NCI-H128 (cell line): Measurements from ENCODE around the gene RASAL3.
"Not testable (repeated sequence)": the region's sequence is repeated elsewhere in the genome, so short reads cannot be mapped to it uniquely, and the experiment has no call there.

ENCODE experiments used
- DNase-seq: peaks from one replicate; lab custom pipeline; 2025; ENCODE audit not compliant: unreplicated experiment; lab: John Stamatoyannopoulos, UW

Gene RASAL3

DNA sequence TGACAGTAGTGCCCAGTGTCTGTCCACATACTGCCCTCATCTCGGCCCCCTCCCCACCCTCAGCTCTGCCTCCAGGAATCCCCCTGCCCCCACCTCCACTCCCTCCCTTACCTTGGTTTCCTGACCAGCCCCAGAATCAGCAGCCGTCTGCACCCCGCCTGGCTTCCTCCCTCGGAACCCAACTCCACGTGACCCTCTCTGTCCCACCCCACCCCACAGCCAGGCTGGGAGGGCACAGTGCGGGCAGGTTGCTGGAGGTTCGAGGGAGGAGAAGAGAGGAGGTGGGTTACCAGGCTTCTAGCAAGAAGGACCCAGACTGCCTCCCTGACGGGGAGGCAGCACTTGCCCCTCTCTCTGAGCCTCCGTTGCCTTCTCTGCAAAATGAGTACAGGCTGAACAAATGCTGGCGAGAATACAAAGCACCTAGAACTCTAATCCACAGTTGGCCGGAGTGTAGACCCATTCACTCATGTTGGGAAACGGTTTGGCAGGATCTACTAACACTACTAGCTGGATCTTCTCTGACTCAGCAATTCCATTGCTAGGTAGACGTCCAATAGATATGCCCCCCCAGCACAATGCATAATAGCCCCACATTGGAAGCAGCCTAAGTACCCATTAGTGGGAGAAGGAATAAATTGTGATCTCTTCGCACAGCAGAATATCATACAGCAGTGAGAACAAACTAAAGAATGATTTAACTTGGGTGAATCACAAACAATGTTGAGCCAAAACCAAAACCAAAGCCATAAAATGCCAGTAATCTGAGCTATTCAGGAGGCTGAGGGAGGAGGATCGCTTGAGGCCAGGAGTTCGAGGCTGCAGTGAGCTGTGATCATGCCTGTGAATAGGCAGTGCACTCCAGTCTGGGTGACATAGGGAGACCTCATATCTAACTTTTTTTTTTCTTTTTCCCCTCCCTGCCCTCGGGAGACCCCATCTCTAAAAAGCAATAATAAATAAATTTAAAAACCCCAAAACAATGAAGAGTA, at the start of gene RASAL3:
Gene RASAL3, minus strand, starts transcription at position 151 of the 992 bp plus-strand sequence. CDS start 186 bp downstream, outside the sequence.
- DNase-seq: no peak

DNA sequence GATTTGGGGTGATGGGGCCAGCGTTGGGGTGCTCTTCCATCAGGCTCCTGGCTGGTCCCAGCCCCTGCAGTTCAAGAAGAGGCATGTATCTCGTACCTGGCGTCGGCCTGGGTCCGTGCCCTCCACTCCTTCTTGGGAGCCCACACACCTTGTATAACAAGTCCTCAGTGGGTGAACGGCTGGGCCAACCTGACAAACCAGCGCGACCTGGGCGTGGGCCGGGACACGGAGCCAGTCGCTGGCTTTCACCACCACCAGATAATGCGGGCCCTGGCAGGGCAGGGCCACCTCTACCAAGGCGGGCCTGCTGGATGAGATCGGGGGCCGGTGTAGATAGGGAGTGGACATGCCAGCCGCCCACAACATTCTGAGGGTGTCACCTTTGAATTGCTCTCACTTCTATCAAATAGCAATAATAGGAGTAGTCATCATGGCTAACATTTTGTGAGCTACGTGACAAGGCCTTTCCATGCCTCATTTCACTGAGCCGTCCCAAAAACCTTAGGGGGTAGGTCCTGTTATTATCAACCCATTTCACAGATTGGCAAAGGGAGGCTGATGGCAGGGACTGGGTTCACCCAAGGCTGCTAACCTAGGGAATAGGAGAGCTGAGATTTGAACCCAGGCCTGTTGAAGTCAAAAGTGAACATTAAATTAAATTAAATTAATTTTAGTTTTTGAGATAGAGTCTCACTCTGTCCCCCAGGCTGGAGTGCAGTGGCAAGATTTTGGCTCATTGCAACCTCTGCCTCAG, 47.5 kb upstream of the RASAL3 start:
- no peak for DNase-seq

DNA sequence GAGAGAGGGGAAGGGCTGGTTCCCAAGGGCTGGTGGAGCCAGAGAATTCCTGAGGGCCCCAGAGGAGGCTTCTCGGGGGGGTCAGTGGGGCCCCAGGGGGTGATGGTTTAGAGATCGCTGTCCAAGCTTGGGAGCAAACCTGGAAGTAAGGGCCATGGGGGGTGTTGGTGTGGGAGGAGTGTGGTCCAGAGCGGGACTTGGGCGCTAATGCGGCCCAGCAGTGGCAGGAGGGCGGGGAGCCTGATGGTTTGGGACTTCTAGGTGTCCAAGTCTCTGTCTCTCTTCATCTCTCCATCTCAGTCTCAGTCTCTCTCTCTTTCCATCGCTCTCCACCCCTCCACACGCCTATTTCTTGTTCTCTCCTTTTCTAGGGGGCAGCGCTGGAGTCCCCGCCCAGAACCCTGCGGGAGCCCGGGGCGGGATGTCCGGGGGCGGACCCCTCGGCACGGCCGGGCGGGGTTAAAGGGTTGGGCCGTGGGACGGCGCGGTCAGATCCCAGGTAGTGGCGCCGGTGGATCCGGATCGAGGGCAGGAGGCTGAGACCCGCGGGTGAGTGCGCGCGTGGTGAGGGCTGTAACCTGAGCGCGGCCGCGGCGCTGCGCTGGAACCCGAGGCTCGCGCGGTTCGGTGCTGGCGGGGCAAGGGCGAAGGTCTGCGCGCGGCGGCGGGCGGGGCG, 43.8 kb upstream of the RASAL3 start, which contains the start of gene CYP4F22:
Gene CYP4F22, plus strand, starts transcription at position 491 of the 676 bp plus-strand sequence. CDS start 16,812 bp downstream, outside the sequence.
- no peak for DNase-seq

DNA sequence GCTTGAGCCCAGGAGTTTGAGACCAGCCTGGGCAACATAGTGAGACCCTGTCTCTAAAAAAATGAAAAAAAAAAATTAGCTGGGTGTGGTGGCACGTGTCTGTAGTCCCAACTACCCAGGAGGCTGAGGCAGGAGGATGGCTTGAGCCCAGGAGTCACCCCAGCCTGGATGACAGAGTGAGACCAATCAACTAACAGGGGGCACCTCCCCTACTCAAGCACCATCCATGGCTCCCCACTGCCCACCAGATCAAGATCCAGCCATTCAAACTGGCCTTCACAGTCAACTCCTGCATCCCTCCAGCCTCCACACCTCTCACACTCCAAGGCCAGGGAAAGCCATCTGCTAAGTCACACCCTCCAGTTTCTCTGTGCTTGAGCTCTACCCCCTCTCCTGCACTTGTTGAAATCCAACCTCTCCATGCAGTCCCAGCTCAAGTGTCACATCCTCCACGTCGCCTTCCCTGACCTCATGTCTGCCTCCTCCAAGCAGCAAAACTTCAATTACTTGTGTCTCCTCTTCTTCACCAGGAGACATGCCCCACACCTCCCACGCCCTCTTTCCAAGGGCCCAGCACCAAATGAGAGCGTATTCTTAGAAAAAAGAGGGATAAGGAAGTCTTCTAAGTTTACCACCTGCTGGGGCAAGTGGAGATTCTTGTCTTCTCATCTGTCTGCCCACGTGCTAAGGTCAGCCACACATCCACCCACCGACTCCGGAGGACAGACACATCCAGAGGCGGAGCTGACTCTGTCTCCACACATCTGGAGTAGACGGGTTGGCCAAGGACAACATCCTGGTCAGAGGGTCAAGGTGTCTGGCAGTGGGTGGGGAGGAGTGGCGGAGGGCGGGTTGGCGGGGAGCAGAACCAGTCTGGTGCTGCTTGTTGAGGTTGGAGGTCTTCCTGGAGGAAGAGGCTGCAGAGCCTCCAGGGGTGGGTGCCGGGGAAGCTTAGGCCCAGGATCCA, 43.0 kb upstream of the RASAL3 start:
- DNase-seq: no peak

DNA sequence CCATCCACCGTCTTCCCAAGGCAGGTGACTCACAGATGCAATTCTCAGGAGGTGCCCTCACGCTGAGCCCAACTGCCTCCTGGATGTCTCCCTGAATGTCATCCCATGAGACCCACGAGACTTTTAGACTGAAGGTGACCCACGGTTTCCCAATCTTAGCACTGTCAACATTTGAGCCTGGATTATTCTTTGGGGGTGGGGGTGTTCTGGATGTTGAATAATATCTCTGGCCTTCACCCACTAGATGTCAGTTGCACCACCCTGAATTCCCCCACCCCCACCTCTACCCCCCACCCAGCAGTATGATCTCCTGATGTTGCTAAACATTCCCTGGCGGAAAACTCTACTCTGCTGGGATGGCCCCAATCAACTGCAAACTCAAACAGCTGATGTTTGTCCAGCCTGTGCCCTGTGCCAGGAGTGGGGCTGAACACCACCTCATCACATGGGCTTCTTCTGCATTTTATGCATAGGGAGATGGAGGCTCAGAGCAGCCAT, 41.8 kb upstream of the RASAL3 start:
- no peak for DNase-seq

DNA sequence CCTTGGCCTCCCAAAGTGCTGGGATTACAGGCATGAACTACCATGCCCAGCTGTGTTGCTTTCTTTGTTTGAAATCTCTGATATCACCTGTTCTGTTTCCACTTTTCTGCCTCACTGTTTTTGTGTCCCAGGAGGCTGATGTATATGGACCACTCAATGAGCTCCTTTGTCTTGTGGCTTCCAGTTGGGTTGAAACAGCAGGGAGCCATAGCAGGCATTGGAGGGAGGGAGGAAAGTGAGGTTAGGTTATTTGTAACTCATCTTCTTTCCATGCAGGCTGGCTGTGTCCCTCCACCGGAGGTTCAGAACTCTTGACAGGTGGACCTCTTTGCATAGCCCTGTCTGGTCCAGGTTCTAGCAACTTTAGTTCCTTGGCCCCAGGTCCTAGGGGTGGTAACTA, 37.9 kb upstream of the RASAL3 start:
- DNase-seq: no peak

DNA sequence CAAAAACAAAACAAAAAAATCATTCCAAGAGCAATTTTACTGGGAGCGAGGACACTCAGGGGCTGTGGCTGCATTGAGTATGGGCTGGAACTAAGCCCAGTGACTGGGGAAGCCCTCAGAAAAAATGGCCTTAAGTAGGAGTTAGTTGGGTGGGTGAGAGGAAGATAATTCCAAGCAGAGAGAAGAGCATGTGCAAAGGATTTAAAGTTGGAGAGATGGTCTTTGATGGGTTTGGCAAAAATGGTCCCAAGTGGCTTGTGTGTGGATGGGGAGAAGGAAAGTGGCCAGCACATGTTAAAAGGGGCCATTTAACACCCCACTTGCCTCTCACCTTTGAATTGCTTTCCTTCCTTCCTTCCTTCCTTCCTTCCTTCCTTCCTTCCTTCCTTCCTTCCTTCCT, 37.3 kb upstream of the RASAL3 start:
- DNase-seq: no peak

DNA sequence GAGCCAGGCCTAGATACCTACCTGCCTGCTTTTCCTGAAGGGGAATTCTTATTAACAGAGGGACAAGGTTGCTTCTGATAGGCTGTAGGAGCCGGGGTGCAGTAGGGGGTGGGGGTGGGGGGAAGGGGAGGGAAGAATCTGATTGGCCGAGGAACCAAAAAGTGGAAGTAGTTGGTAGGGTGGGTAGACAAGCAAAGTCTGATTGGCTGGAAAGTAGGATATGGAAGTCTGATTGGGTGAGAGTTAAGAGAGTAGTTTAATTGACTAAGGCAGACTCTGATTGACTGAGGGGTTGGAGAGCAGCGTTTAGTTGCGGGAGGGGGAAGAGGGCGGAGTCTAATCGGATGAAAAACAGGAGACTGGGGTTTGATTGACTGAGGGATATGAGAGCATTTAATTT, 34.6 kb upstream of the RASAL3 start:
- DNase-seq: no peak

DNA sequence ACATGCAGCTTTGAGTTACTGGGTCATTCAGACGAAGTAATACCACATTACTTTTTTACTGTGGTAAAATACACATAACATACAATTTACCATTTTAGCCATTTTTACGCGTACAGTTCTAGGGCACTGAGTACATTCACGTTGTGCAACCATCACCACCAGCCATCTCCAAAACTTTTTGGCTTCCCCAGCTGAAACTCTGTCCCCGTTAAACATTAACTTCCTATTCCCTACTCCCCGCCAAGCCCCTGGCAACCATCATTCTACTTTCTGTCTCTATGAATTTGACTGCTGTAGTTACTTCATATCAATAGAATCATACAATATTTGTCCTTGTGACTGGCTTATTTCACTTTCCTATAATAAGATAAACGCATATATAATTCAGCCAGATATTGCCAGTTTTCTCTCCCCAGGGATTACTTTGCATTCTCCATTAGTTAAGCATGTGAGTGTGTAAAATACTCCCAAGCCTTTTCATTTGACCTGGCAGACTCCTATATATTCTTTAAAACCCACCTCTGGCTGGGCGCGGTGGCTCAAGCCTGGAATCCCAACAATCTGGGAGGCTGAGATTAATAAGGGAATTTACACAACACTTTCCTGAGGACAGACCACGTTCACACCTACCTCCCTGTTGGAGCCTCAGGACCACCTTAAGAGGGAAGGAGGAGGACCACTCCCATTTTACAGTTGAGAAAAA, 34.0 kb upstream of the RASAL3 start:
- DNase-seq: no peak

DNA sequence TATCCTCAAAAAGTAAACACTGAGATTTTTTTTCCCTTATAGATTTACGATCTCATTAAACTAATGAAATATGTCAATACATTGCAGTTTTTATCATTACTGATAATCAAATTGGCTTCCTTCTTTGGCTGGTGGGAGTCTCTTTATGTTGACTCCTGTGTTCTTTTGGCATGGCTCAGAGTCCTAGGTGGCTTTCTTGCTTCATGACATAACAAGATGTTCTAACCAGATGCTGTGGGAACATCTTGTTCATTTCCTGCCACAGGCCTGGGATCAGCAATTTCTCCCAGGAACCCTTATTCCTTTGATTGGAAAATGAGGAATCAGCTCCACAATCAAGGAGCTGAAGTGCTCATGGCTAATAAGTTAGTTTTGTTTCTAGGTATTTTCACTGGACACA, 30.8 kb upstream of the RASAL3 start:
- no peak for DNase-seq

DNA sequence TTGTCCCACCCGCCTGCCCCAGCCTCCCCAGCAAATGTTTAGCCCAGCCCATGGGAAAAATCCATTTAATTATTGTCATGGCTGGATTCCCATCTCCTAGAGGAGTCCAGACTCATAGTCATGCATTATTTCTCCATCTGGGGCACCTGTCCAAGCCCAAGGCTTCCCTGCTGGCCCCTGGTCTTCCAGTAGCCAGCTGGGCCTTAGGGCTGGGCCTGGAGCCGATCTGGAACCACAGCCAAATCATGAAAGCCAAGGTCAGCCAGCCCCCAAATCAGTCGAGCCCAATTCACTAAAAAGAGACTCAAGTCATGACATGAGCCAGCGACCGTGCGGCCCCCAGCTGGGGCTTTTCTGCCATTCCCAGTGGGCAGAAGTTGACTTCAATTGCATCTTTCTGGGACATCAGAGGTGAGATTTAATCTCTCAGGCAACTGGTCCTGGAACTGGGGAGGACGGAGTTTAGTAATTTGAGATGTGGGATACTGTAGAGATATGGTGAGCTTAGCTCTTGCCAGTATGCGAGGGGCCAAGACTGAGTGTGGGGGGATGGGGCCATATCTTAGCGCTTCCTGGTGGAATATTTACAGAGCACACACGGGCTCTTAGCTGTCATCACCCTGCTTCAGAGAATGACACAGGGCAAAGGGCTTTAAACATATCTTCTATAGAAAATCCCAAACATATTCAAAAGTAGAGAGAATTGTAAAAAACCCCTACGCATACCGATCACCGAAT, 24.3 kb upstream of the RASAL3 start:
- no peak for DNase-seq

DNA sequence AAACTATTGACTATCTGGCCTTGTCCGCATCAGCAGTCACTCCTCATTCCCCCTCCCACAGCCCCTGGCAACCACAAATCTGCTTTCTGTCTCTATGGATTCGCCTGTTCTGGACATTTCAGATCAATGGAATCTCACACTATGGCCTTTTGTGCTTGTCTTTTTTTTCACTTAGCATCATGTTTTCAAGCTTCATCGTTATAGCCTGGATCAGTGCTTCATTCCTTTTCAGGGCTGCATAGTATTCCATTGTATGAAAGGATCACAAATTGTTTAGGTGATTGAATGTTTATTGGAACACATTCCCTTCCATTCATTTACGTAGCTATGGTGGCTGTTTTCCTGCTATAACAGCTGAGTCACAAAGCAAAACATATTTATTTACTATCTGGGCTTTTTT, 22.7 kb upstream of the RASAL3 start:
- DNase-seq: no peak

DNA sequence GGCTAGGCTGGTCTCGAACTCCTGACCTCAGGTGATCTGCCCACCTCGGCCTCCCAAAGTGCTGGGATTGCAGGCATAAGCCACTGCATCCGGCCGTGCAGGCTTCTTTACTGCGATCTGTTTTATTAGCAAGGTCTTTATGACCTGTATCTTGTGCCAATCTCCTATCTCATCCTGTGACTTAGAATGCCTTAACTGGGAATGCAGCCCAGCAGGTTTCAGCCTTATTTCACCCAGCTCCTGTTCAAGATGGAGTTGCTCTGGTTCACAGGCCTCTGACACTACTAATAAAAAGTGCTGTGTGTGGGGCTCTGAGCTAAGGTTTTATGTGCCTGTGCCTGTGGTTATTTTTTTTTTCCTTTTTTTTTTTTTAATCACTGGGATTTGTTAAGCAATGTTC, 21.4 kb upstream of the RASAL3 start:
- not testable (repeated sequence) for DNase-seq

DNA sequence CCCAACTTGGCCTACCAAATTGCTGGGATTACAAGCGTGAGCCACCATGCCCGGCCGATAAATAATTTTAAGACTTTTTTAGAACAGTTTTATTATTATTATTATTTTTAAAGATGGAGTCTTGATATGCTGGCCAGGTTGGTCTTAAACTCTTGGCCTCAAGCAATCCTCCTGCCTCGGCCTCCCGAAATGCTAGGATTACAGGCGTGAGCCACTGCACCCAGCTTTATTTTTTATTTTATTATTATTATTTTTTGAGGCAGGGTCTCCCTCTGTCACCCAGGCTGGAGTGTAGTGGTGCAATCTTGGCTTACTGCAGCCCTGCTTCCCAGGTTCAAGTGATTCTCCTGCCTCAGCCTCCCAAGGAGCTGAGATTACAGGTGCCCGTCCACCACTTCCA, 16.7 kb upstream of the RASAL3 start:
- not testable (repeated sequence) for DNase-seq

DNA sequence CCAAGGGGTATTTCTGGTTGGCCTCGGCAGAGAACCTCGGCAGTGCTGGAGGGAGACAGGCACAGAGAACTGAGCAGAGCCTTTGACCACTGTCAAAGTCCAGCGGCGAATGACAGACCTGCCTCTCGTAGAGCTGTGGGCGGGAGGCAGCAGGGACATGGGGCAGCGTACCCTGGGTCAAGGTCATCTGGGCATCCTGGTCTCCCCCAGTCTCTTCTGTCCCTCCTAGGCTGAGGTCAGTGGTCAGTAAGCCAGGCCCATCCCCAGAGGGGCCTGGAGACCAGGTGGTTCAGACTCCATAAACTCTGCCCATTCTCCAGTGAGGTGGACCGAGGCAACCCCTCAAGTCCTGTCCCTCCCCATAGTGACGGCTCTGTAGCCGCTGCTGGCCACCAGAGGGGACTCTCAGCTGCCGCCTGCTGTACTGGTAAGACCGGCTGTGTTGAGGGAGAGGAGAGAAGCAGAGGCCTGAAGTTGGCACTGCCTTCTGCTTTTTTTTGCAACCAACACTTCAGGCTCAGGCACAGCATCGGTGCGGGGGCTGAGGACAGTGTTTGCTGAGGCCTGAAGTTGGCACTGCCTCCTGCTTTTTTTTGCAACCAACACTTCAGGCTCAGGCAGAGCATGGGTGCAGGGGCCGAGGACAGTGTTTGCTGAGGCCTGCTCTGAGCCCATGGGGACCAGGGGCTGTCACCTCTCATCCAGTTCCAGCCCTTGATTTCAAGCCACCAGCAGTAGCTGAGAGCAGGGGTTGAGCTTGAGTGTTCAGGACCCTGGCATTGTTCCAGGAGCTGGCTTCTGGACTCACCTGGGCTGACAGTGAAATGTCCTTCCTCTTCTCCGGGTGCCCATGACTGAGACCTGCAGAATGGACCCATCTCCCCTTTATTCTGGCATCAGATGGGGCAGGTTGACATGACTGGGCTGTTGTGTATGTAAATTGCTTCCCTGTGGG, 15.3 kb upstream of the RASAL3 start, which contains the start of gene PGLYRP2:
Gene PGLYRP2, minus strand, starts transcription at position 111 of the 955 bp plus-strand sequence. CDS start 130 bp downstream, outside the sequence.
- DNase-seq: no peak

DNA sequence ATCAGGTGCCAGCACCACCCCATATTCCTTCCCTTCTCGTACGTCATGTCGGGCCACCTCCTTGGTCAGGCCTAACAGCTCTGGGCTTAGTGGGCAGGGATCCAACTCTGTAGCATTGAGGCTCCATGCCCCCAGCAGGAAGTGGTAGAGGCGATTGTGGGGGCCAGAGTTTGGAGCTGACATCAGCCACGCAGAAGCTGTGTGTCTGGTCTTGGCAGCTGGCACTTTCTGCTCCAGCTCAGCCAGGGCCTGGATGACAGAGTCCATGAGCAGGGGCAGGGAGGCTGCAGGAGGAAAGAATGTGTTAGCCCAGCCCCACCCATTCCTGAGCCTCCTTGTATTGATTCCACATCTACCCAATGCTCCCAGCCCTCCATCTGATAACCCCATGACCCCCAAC, 12.0 kb upstream of the RASAL3 start:
- DNase-seq: no peak

DNA sequence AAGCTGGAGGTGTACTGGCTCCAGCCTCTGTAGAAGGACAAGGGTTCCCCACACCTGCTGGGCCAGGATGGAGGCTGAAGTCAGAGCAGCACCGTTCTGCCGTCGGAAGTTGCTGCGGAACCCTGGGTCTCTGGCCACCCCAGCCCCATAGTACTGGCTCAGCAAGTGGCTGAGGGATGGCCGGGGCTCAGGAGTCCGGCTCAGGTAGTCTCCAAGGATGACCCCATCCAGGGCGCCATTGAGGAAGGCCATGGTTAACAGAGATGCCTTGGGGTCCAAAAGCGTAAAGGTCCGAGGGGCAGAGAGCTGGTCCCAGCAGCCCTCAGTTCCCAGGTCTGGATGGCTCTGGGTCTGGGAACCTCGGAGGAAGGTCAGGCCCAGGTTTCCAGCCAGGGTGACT, 11.3 kb upstream of the RASAL3 start:
- DNase-seq: no peak
